Measurements from ENCODE around the gene QSOX2.

Gene QSOX2

DNA sequence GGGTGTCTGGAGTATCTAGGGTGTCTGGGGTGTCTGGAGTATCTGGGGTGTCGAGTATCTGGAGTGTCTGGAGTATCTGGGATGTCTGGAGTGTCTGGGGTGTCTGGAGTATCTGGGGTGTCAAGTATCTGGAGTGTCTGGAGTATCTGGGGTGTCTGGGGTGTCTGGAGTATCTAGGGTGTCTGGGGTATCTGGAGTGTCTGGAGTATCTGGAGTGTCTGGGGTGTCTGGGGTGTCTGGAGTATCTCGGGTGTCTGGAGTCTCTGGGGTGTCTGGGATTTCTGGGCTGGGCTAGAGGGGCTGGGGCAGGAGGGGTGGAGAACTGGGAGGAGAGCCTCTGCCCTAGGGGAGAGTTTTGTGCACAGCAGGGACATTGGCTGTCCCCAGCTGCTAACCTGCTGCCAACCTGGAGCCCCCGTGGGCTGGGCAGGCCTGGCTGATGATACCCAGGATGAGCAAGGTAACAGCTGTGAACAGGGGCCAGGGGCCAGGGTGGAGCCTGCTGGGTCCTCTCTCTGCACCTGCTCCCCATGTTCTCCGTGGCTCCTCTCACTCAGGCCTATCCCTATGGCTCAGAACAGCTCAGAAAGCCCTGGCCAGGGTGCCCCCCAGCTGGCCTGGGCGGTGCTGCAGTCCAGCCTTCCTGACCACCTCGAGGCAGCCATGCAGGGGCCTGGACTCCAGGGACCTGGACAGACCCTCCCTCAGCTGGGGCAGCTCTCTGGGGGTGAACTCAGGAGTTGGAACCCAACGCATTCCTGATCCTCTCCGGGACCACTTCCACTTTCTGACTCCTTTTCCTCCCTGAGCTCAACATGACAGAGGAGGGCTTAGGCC is 70.6 kb downstream of the QSOX2 start:
- DNase-seq (ENCODE audit: extremely low spot score): no peak
- no peak for TF ChIP-seq CTCF (IDR thresholded peaks at IDR 0.05; ENCODE audit: control extremely low read depth, extremely low read depth, low read depth, missing control alignments)
- ChIA-PET POLR2A (no interaction called here), CTCF (no interaction called here)

DNA sequence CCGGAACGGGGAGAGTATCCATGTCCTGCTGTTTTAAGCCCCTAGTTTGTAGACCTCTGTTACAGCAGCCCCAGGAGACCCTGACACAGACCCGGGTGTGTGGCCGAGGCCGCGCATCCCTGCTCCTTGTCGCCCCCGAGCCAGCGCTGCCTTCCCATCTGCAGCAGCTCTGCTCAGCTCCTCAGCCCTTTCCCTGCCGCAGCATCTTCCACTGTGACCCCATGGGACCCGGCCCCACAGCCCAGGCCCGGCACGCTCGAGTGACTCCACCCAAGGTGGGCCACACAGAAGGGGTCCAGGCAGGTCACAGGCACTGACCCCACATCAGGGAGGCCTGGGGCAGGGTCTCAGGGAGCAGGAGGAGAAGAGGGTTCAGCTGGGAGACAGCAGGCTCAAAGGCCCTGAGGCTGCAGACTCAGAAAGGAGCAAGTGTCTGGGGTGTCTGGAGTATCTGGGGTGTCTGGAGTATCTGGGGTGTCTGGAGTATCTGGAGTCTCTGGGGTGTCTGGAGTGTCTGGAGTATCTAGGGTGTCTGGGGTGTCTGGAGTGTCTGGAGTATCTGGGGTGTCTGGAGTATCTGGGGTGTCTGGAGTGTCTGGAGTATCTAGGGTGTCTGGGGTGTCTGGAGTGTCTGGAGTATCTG is 71.8 kb downstream of the QSOX2 start:
- TF ChIP-seq CTCF (IDR thresholded peaks at IDR 0.05; ENCODE audit: control extremely low read depth, extremely low read depth, low read depth, missing control alignments): no peak

DNA sequence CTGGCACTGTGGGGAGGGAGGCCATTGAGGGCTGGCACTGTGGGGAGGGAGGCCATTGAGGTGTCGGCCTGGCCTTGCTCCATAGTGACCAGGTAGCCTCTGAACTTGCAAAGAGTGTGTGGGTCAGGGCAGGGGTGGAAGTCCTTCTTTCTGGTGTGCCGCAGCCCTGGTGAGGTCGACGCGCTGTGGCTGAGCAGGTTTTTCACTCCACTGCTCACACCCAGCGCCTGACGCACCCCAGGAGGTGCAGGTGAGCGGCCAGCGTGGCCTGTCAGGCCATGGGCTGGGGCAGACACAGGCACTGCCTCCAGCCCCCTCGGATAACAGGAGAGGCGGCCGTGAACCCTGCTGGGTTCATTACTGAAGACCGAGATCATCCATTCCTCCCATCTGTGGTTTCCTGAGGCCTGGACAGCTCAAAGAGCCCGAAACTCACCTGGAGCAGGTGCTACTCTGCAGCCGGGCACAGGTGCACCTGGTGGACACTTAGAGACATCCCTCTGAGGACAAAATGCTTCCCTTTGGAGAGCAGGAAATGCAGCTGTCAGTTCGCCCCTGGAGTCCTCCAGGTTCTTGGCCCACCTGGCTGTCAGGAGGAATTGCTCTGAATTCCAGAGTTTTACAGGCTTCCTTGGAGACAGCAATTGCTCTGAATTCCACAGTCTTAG is 73.1 kb downstream of the QSOX2 start:
- TF ChIP-seq CTCF (IDR thresholded peaks at IDR 0.05; ENCODE audit: control extremely low read depth, extremely low read depth, low read depth, missing control alignments): no peak
- no peak for DNase-seq (ENCODE audit: extremely low spot score)
- ChIA-PET POLR2A (no interaction called here), CTCF (interaction anchor here (0.7 to 4.4 kb wide), 2 partner anchors 111 to 114 kb away, joined by 3 to 23 read pairs; no protein-coding TSS in a partner anchor)

More for the DNA sequence above, 71.8 kb downstream of the QSOX2 start:
- POLR2A ChIA-PET: no interaction called here
- no peak for DNase-seq (ENCODE audit: extremely low spot score)
- CTCF ChIA-PET: no interaction called here

DNA sequence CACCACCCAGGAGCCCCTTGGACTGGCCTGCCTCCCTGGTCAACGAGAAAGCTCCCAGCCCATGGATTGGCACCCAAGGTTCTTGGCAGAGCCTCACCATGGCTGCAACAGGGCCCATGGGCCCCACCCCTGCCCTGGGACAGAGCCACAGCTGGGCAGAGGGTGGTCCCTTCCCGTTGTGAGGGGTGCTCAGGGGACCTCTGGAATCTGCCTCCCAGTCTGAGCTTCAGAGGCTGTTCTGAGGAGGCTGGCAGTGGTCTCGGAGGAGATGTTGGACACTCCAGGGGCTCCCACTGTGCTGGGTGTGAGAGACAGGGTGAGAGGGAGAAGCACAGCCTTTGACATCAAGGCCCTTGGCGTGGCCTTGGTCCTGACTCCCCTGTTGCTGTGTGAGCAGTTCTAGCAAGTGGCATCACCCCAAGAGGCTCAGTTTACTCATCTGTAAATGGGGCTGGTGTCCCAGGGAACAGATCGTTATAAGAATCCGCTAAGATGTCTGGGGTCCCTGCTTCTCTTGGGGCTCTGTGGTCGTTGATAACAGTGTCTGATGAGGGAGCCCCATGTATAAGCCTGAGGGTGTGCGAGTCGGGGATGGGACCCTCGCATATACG is 73.7 kb downstream of the QSOX2 start:
- ChIA-PET POLR2A (no interaction called here), CTCF (interaction anchor here (1.2 to 4.4 kb wide), 3 partner anchors 50 to 115 kb away, joined by 3 to 23 read pairs (median 11); no protein-coding TSS in a partner anchor)
- DNase-seq (ENCODE audit: extremely low spot score): no peak
- no peak for TF ChIP-seq CTCF (IDR thresholded peaks at IDR 0.05; ENCODE audit: control extremely low read depth, extremely low read depth, low read depth, missing control alignments)

- no peak for DNase-seq (ENCODE audit: extremely low spot score)
- POLR2A ChIA-PET: no interaction called here
- CTCF ChIA-PET: interaction anchor here (0.6 to 4.4 kb wide), 21 partner anchors 8 to 230 kb away, joined by 3 to 23 read pairs (median 3); no protein-coding TSS in a partner anchor
- no peak for TF ChIP-seq CTCF (IDR thresholded peaks at IDR 0.05; ENCODE audit: control extremely low read depth, extremely low read depth, low read depth, missing control alignments)
Observed at GRCh38 chr9:136171009-136171800, 74.4 kb downstream of the QSOX2 start.

All from GM10248 (cell line).